ENCODE results near the gene CFAP46. TPM values are rescaled to one million over a fixed set of nuclear protein-coding genes. Genes with fewer than 3 reads are reported as not detected.

CFAP46 gene
- total RNA-seq, 3 donors from 2014 or later (not counting 1 experiment from before 2014, with no cell fraction given), result 0.35 TPM; not detected in 2

- Mint-ChIP-seq H3K27me3 (ENCODE audit: low read depth in 2 of 2) (peaks cover 2 to 8% of the 10 kb centered on the region in 2 donors), H3K36me3 (no peaks in the 10 kb centered on the region), H3K4me3 (no peak overlapping the region), H3K4me1 (no peaks in the 10 kb centered on the region), H3K9me3 (no peaks in the 10 kb centered on the region), H3K27ac (no peak overlapping the region)
- no peak for ATAC-seq
- no peak overlapping the region for H3K4me3 ChIP-seq (ENCODE audit: low read length)
- H3K9me3 ChIP-seq (ENCODE audit: control insufficient read depth, insufficient read depth, low read length), result no peaks in the 10 kb centered on the region
- H3K27ac ChIP-seq (ENCODE audit: low read length), result no peak overlapping the region
- peaks cover 3% of the 10 kb centered on the region for H3K4me1 ChIP-seq (ENCODE audit: control insufficient read depth, insufficient read depth, low read length)
- intact Hi-C loops (cut with micrococcal nuclease), result no loop called here
- no peaks in the 10 kb centered on the region for H3K27me3 ChIP-seq (ENCODE audit: control insufficient read depth, insufficient read depth, low read length)
- TF ChIP-seq CTCF (IDR thresholded peaks at IDR 0.05), result no peak
- DNase-seq, result no peak
- 85% methylated on average over 30 of the region's 30 CpGs for WGBS (ENCODE audit: insufficient coverage)
- peaks cover 4% of the 10 kb centered on the region for H3K36me3 ChIP-seq (ENCODE audit: control insufficient read depth, insufficient read depth, low read length)
Measured at GRCh38 chr10:132783165-132783939, 159.0 kb downstream of the CFAP46 start.

GRCh38 chr10:132781556-132781955 lies 160.8 kb downstream of the CFAP46 start:
- intact Hi-C loops (cut with micrococcal nuclease), result no loop called here
- DNase-seq, result no peak
- Histone ChIP-seq H3K4me1 (ENCODE audit: control insufficient read depth, insufficient read depth, low read length) (peaks cover 3% of the 10 kb centered on the region), H3K27me3 (ENCODE audit: control insufficient read depth, insufficient read depth, low read length) (no peaks in the 10 kb centered on the region), H3K9me3 (ENCODE audit: control insufficient read depth, insufficient read depth, low read length) (no peaks in the 10 kb centered on the region), H3K36me3 (ENCODE audit: control insufficient read depth, insufficient read depth, low read length) (peaks cover 4% of the 10 kb centered on the region), H3K27ac (ENCODE audit: low read length) (no peak overlapping the region), H3K4me3 (ENCODE audit: low read length) (no peak overlapping the region)
- ATAC-seq, result no peak
- peaks cover 0 to 8% of the 10 kb centered on the region in 2 donors for H3K27me3 Mint-ChIP-seq (ENCODE audit: low read depth in 2 of 2)
- WGBS (ENCODE audit: insufficient coverage), result 96% methylated on average over 20 of the region's 20 CpGs
- no peak overlapping the region for H3K4me3 Mint-ChIP-seq
- H3K4me1 Mint-ChIP-seq, result no peaks in the 10 kb centered on the region
- no peaks in the 10 kb centered on the region for H3K9me3 Mint-ChIP-seq
- no peaks in the 10 kb centered on the region for H3K36me3 Mint-ChIP-seq
- H3K27ac Mint-ChIP-seq, result no peak overlapping the region
- TF ChIP-seq CTCF (IDR thresholded peaks at IDR 0.05), result no peak

- Mint-ChIP-seq H3K27me3 (ENCODE audit: low read depth in 2 of 2) (peaks cover 0 to 8% of the 10 kb centered on the region in 2 donors), H3K4me1 (peaks cover 0 to 4% of the 10 kb centered on the region in 2 donors), H3K36me3 (no peaks in the 10 kb centered on the region), H3K4me3 (no peak overlapping the region), H3K9me3 (no peaks in the 10 kb centered on the region), H3K27ac (no peak overlapping the region)
- intact Hi-C loops (cut with micrococcal nuclease), result no loop called here
- Histone ChIP-seq H3K4me1 (ENCODE audit: control insufficient read depth, insufficient read depth, low read length) (peaks cover 3% of the 10 kb centered on the region), H3K27me3 (ENCODE audit: control insufficient read depth, insufficient read depth, low read length) (no peaks in the 10 kb centered on the region), H3K4me3 (ENCODE audit: low read length) (no peak overlapping the region), H3K36me3 (ENCODE audit: control insufficient read depth, insufficient read depth, low read length) (peaks cover 4% of the 10 kb centered on the region), H3K27ac (ENCODE audit: low read length) (no peak overlapping the region), H3K9me3 (ENCODE audit: control insufficient read depth, insufficient read depth, low read length) (no peaks in the 10 kb centered on the region)
- WGBS (ENCODE audit: insufficient coverage), result 95% methylated on average over 12 of the region's 12 CpGs
- DNase-seq (no peak), ATAC-seq (no peak)
- no peak for TF ChIP-seq CTCF (IDR thresholded peaks at IDR 0.05)
Measured at GRCh38 chr10:132780356-132780755, 162.0 kb downstream of the CFAP46 start.

Measured in natural killer cell (primary cell).